NCI-H2171 treated with DMSO at 0.1 percent for 48 hours (cell line): ENCODE measurements around the gene ROCK2.

Experiments
- DNase-seq: peaks from one replicate; lab custom pipeline; 2025; lab: John Stamatoyannopoulos, UW

The ROCK2 gene

DNA sequence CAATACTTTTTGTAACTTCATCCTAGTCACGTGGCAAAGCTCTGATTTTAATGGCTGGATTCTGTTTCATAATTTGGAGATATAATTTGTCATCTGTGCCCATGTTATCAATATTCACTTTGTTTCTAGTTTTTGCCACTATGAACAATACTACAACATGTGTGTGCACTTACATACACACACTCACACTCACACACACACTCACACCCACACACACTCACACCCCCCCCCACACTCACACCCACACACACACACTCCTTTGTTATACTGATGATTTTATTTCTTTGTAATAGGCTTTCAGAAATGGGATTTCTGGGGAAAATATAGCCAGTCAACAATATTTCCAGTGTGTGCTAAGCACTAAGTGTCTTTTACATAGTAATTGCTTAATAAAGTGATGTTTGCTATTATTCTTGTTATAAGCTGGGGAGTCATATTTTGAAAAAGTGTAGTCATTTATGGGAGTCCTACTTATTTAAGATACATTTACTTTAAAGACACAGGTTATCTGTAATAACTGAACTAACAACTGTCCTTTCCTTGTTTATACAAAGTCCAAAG is 22.8 kb upstream of the ROCK2 start:
- DNase-seq: no peak

DNA sequence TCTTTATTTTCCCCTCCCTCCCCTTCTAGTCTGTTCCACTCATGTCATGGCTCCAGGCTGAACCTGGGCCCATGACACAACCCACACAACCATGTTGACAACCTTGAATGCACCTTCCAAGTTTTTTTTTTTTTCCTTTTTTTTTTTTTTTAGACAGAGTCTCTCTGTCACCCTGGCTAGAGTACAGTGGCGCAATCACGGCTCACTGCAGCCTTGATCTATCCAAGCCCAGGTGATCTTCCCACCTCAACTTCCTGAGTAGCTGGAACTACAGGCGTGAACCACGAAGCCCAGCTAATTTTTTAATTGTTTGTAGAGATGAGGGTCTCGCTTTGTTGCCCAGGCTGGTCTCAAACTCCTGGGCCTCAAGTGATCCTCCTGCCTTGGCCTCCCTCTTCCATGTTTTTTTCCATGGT is 21.9 kb upstream of the ROCK2 start:
- DNase-seq: no peak

DNA sequence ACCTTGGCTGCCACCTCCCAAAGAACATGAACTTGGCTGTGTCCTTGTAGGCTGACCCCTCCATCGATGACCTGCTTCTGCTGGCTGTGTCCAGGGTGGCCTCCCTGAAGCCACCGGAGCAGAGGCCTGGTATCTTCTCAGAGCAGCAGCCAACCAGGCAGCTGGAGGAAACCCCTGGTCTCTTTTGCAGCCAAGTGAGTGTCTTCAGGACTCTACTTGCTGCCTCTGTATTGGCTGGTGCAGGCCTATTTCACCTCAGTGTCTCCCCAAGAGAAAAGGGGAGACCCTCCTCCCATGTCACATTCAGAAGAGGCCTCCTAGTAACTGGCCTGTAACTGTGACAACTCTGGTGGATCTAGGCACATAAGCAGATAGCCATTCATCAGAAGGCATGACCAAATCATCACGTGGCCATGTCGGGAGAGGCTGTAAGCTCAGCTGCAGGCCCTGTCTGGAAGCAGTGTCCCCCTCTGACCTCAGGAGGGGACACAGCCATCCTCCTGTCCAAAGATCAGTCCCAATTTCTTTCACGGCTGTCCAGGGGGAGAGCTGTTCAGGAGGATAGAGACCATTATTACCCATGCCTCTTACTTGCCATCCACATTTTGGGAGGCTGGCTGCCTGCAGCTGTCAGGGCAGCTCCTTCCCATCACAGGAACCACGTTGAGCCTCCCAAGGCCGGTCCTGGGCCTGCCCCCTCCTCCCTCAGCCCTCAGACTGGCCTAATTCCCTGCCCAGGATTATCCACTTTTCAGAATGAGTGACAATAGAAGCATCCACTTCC is 20.9 kb upstream of the ROCK2 start:
- DNase-seq: no peak

DNA sequence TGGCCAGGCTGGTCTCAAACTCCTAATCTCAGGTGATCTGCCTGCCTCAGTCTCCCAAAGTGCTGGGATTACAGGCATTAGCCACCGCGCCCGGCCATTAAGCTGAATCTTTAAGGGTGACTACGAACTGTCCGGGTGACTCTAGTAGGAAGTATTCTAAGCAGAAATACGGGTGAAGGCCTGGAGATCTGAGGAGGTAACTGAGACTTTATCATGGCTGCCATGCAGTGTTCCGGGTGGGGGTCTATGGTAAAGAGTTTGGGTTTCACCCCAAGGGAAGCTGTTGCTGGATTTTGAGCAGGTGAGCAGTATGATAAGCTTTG is 20.1 kb upstream of the ROCK2 start:
- no peak for DNase-seq

- no peak for DNase-seq
Measured at GRCh38 chr2:11363868-11364564, 19.6 kb upstream of the ROCK2 start.

DNA sequence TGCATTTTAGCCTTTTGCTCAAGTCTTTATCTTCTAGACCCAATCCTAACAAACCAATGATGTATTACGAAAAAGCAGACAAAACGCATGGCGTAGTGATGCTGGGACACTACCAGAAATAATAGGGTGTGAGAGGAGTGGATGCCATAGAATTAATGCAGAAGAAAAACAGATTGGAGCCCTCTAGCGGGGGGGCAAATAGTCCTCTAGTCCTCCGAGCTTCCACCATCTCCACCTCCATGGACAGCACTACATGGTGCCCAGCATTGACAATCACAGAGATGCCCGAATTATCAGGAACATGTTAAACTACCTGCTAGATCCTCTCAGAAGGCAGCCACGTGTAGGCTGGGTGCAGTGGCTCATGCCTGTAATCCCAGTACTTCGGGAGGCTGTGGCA is 15.4 kb upstream of the ROCK2 start:
- DNase-seq: no peak

- no peak for DNase-seq
Measured at GRCh38 chr2:11357428-11357972, 13.1 kb upstream of the ROCK2 start.

DNA sequence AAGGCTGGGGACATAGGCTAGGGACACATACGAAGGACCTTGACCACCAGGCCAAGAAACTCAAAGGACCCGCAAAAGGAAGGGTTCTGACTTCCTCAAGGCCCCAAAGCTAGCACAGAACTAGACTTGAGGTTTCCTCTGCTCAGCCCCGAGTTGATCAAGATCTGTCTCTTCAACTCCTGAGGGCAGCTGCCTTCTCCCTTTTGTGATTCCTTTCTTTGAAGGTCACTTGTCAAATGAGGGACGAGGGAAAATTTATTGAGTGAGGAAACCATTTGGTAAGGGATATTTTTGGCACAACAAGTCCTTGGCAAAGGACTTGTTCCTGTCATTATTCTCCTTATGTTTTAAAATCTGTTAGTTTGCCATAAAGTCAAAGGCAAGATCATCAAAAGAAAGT is 12.3 kb upstream of the ROCK2 start:
- DNase-seq: no peak

GRCh38 chr2:11355194-11356053 is 11.0 kb upstream of the ROCK2 start:
- no peak for DNase-seq

- no peak for DNase-seq
Measured at GRCh38 chr2:11354363-11355154, 10.1 kb upstream of the ROCK2 start.

DNA sequence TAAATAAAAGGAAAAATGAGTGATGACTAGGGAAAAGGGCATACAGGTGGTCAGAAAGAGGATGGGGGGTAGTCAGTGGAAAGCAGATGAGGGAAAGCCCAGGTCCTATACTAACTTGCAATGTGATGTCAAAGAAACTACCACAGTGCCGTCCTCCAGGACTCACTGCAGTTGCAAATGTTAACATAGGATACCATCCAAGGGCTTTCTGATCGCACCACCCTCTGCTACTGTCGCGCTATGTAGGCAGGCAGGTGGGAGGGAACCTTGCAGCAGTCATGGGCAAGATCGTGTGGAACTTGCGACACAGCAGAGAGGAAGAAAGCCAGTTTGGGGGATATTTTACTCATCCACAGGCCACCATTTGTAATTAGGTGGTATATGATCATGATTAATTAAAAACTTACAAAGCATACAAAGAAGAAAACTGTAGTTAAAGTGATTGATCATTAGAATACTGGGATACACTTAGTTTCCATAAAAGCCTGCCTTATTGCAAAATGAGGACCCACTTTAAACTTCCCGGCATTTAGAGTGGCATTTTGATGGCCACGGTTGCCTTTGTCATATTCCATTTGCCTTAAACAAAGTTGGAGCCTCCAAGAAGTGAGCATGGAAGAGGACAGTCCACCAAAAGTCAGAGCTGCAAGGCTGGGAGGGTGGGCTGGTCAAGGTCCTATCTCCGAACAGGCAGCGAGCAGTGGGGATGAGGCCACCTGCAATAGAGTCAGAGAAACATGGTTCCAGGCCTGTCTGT is 8.5 kb upstream of the ROCK2 start:
- no peak for DNase-seq

DNA sequence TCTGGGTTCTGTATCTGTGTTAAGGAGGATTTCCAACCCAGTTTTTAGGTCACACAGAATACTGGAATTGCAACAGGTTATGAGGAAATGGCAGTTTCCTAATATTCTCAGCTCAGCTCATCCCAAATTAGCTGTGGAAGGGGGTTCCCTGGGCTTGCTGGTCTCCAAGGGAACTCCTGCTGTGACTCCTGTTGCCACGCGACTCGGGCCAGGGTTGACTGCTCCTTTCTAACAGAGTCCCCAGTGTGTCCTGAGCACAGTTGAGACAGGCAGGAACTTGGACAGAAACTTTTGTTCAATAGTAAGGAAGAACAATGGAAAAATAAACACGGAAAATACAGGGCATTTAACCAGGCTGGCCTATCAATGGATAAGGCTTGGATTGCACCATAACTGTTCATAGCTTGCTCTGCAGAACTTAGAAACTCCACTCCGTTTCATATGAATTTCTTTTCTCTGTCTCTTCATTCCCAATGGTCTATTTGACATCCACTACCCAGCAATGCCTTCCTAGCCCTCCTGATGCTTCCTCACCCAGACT is 3.8 kb upstream of the ROCK2 start:
- no peak for DNase-seq

DNA sequence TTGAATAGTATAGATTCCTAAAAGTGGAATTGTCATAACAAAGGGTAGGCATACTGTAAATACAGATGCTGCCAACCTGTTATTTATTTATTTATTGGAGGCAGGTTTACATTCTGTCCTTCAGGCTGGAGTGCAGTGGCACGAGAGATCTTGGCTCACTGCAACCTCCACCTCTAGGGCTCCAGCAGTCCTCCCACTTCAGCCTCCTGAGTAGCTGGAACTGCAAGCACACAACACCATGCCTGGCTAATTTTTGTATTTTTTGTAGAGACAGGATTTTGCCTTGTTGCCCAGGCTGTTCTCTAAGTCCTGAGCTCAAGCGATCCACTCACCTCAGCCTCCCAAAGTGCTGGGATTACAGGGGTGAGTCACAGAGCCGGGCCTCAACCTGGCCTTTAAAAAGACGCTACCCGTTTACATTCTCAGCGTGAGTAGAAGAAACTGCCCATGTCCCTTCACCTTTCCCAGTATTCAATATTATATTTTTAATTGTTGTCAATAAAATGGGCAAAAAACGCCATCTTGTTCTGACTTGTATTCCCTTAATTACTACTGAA is 3.0 kb upstream of the ROCK2 start:
- no peak for DNase-seq

- no peak for DNase-seq
Measured at GRCh38 chr2:11346023-11346482, 1.6 kb upstream of the ROCK2 start.

DNA sequence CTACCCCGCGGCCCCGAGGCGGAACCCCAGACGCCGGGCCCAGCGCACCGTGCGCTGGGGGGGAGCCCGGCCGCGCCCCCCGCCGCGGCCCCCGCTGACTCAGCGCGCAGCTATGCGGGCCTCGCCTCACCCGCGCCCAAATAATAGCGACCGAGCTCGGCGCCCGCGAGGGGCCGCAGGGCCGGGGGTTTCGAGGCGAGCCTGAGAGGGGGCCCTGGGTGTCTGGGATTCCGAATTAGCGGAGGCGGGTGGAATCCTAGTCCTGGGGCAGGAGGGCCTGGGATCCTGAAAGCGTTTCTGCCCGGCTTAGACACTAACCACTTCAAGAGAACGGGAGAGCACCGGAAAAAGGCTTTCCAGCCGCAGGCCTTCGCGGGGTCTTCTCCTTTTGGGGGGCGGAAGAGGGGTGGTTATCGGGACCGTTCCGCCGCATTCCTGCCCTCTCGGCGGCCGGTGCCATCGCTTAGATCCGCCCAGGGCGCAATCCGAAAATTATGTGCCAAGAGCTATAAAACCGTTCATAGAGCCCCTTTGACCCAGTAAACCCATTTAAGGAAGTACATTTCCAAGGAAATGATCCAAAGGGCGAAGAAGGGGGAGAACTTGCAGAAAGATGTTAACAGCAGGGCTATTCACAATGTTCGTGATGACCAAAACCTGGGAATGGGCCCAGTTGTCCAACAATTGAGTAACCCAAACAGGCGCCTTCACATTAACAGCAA is 681 bp upstream of the ROCK2 start:
- DNase-seq: peak; percentile 18

- peak; percentile 54 for DNase-seq
Measured at GRCh38 chr2:11343650-11344341, 640 bp downstream of the ROCK2 start.

DNA sequence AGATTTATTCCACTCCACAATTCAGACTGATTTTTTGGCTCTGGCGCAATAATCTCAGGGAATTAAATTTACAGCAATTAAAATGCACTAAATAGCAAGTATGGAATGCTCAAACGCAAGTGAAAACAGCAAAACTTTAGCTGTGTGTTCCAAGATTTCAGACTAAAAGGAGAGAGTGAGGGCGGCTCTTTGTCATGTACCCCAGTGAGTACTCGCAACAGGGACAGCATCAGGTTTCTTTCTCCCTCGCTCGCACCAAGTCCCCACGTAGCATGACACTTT is 1.1 kb downstream of the ROCK2 start:
- no peak for DNase-seq

- DNase-seq: peak; percentile 43
Measured at GRCh38 chr2:11342551-11343367, 1.7 kb downstream of the ROCK2 start.
